Transverse colon (tissue), 4 donors: ENCODE results near the gene VPS41. TPM values are rescaled to one million over a fixed set of nuclear protein-coding genes. Genes with fewer than 3 reads are reported as not detected.

ENCODE experiments used
- DNase-seq: peaks from one replicate; pipeline ENCODE4 v3.0.0-alpha.2; 2019
- H3K27ac ChIP-seq, 4 donors: fragments of 200-600 bp; sonication (generic); 2 replicates each; pipeline ENCODE4 v1.5.1; 2016 to 2018; ENCODE audit warnings: inconsistent platforms in 4 of 4
- H3K27me3 ChIP-seq: fragments of 200-600 bp; sonication (generic); 2 replicates; pipeline ENCODE4 v1.5.1; 2017; ENCODE audit warnings: inconsistent platforms
- H3K36me3 ChIP-seq, 4 donors: fragments of 200-600 bp; sonication (generic); 2 replicates each; pipeline ENCODE4 v1.5.1; 2017 to 2019; ENCODE audit warnings: inconsistent platforms in 4 of 4
- H3K4me1 ChIP-seq, 4 donors: fragments of 200-600 bp; sonication (generic); 2 replicates each; pipeline ENCODE4 v1.5.1; 2017 to 2020; ENCODE audit warnings: inconsistent platforms in 4 of 4
- H3K4me3 ChIP-seq, 4 donors: fragments of 200-600 bp; sonication (generic); 1 replicate in 1 of 4; 2 replicates in 3 of 4; pipeline versions ENCODE4 v1.5.1 to v1.6.1; 2017 to 2019; ENCODE audit warnings: inconsistent platforms in 4 of 4
- H3K9me3 ChIP-seq, 2 donors: fragments of 200-600 bp; sonication (generic); 2 replicates each; pipeline ENCODE4 v1.5.1; 2017 to 2019; ENCODE audit warnings: inconsistent platforms in 2 of 2
- EP300 ChIP-seq: sonication (generic); formaldehyde crosslinking; IDR thresholded peaks from one replicate; pipeline ENCODE4 v1.6.1; 2017; ENCODE audit warnings: antibody characterized with exemption, low read depth
- POLR2A ChIP-seq: fragments of 450-650 bp; IDR thresholded peaks from one replicate; pipeline ENCODE4 v1.6.1; 2016; ENCODE audit warnings: antibody characterized with exemption, mild to moderate bottlenecking, moderate library complexity
- POLR2AphosphoS5 ChIP-seq, 3 donors: sonication (generic); formaldehyde crosslinking; IDR thresholded peaks; one replicate each; pipeline ENCODE4 v1.6.1; 2016; ENCODE audit warnings: antibody characterized with exemption in 3 of 3
- WGBS, 2 donors: methylation state at CpG; one replicate each; pipeline ENCODE4 v1.1.5; 2018; ENCODE audit warnings: low coverage in 1 of 2; 5-methylcytosine and 5-hydroxymethylcytosine counted together
- in situ Hi-C, 4 donors: fragments of 200-750 bp; cut with MboI; loops; one replicate each; pipeline versions ENCODE4 v1.15.0 to v1.15.1; 2017; ENCODE audit warnings: low sequenced_read_pairs in 3 of 4, low pct_ligation_motif_present in 1 of 4, low pct_unique_long_range_greater_than_20kb in 1 of 4
- intact Hi-C: fragments of 100-400 bp; cut with DNase I; formaldehyde crosslinking; loops from one replicate; pipeline ENCODE4 v1.15.1; 2023; ENCODE audit warnings: low total_unique reads
- total RNA-seq, 4 donors: library from RNA; depleted of rRNA; stranded (reverse); fragments of >200 nt; gene quantifications; one replicate each; pipeline ENCODE4 v1.1.0, GENCODE V29; 2016
- TF ChIP-seq, protein P1 (sequence below), 5 experiments: fragments of 200-600 bp in 3 of 5; fragments of 450-650 bp in 2 of 5; sonication (generic) in 3 of 5; IDR thresholded peaks; 1 replicate in 2 of 5; 2 replicates in 3 of 5; pipeline ENCODE4 v1.5.1; 2016 to 2017; ENCODE audit warnings: antibody characterized with exemption in 5 of 5, inconsistent platforms in 3 of 5, mild to moderate bottlenecking in 2 of 5, moderate library complexity in 1 of 5

The VPS41 gene
- total RNA-seq, 4 donors from 2014 or later = 26.9 to 35.1 (median 29.2) TPM

DNA sequence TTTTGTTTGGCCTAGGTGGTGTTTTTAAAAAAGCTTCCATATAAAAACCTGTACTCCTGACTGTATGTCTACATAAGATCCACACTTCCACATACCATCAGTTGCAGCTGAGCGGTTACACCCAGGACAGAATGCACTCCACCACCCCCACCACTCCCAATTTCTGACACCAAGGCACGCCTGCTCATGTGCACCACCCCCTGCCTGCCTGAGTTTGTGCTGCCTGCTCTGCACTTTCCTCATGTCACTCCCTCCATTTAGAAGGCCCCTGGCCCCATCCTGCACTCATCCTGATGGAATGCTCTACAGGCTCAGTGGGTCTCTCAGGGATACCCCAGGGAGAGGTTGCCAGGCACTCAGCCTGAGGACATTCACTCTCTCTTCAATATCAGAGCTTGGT is 6.5 kb downstream of the VPS41 start:
- Histone ChIP-seq H3K27ac (no peak overlapping the region), H3K4me3 (no peak overlapping the region), H3K9me3 (no peaks in the 10 kb centered on the region), H3K36me3 (no peaks in the 10 kb centered on the region), H3K4me1 (no peaks in the 10 kb centered on the region), H3K27me3 (no peaks in the 10 kb centered on the region)
- 84% methylated on average over 2 of the region's 2 CpGs; no CpG with 5 or more reads in 1 of the 2 donors for WGBS, 2 donors
- in situ Hi-C loops = no loop called here
- DNase-seq = no peak
- intact Hi-C loops = no loop called here
- no peak for TF ChIP-seq POLR2AphosphoS5 (IDR thresholded peaks at IDR 0.05)
- no peak for TF ChIP-seq EP300
- no peak for TF ChIP-seq POLR2A
- TF ChIP-seq, protein P1, sequence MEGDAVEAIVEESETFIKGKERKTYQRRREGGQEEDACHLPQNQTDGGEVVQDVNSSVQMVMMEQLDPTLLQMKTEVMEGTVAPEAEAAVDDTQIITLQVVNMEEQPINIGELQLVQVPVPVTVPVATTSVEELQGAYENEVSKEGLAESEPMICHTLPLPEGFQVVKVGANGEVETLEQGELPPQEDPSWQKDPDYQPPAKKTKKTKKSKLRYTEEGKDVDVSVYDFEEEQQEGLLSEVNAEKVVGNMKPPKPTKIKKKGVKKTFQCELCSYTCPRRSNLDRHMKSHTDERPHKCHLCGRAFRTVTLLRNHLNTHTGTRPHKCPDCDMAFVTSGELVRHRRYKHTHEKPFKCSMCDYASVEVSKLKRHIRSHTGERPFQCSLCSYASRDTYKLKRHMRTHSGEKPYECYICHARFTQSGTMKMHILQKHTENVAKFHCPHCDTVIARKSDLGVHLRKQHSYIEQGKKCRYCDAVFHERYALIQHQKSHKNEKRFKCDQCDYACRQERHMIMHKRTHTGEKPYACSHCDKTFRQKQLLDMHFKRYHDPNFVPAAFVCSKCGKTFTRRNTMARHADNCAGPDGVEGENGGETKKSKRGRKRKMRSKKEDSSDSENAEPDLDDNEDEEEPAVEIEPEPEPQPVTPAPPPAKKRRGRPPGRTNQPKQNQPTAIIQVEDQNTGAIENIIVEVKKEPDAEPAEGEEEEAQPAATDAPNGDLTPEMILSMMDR (IDR thresholded peaks at IDR 0.05) = no peak

DNA sequence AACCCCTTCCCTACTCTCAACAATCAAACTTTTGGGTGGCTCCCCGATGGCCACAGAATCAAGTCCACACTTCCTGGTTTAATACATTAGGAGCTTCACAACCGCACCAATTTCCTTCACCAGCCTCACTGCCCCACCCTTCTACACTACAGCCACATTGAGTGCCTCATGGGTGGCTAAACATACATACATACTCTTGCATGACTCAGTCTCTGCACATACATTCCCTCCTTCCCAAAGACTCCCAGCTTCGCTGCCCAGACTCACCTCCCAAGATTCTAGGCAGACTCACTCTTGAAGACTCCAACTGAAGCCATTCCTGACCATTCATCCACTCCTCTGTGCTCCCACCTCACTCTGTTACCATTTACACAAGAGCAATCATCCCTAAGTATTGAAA is 15.9 kb downstream of the VPS41 start:
- intact Hi-C loops = no loop called here
- 95 to 100% methylated on average over 1 to 3 of the region's 3 CpGs for WGBS, 2 donors
- no peak for DNase-seq
- TF ChIP-seq EP300 (no peak), POLR2A (no peak), POLR2AphosphoS5 (IDR thresholded peaks at IDR 0.05) (no peak)
- TF ChIP-seq, protein P1 (IDR thresholded peaks at IDR 0.05) = no peak
- Histone ChIP-seq H3K4me1 (no peaks in the 10 kb centered on the region), H3K27me3 (no peaks in the 10 kb centered on the region), H3K36me3 (no peaks in the 10 kb centered on the region), H3K9me3 (no peaks in the 10 kb centered on the region), H3K4me3 (no peak overlapping the region), H3K27ac (no peak overlapping the region)
- in situ Hi-C loops = no loop called here

DNA sequence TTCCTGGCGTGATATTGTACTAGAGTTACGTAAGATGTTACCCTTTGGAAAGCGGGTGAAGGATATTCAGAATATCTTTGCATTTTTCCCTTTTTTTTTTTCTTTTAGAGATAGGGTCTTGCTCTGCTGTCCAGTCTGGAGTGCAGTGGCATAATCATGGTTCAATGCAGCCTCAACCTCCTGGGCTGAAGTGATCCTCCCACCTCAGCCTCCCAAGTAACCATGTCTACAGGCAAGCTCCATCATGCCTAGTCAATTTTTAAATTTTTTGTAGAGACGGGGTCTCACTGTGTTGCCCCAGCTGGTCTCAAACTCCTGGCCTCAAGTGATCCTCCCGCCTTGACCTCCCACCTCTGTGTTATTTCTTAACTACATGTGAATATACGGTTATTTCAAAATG is 18.4 kb downstream of the VPS41 start:
- no peak overlapping the region for H3K4me3 ChIP-seq
- TF ChIP-seq POLR2AphosphoS5 (IDR thresholded peaks at IDR 0.05) (no peak), EP300 (no peak), POLR2A (no peak)
- TF ChIP-seq, protein P1 (IDR thresholded peaks at IDR 0.05) = no peak

DNA sequence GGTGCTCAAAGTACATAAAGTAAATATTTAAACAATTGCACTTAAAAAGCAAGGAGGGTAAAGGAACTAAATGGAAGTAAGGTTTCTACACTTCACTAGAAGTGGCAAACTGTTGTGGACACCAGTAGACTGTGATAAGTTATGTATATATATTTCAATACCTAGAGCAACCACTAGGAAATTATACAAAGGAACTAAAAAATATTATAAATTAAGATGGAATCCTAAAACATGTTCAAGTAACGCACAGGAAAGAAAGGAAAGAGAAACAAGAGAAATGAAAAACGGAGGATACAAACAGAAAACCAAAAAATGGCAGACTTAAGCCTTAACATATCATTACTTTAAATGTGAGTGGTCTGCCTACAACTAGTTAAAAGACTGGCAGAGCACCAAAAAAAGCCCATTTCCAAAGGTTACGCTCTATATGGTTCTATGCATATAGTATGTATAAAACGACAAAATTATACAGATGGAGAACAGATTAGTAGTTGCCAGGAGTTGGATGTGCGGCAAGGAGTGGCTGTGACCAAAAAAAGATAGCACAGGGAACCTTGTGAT is 19.0 kb downstream of the VPS41 start:
- Histone ChIP-seq H3K27ac (no peak overlapping the region), H3K9me3 (no peaks in the 10 kb centered on the region), H3K4me3 (no peak overlapping the region), H3K36me3 (no peaks in the 10 kb centered on the region), H3K4me1 (no peaks in the 10 kb centered on the region), H3K27me3 (no peaks in the 10 kb centered on the region)
- TF ChIP-seq EP300 (no peak), POLR2AphosphoS5 (IDR thresholded peaks at IDR 0.05) (no peak), POLR2A (no peak)
- TF ChIP-seq, protein P1 (IDR thresholded peaks at IDR 0.05) = peak in 3 of 5 experiments; percentile 18 to 36 (median 26)
- WGBS, 2 donors = 84 to 97% methylated on average over 3 to 5 of the region's 5 CpGs
- intact Hi-C loops = no loop called here
- no peak for DNase-seq
- in situ Hi-C loops = no loop called here

More for the DNA sequence above, 18.4 kb downstream of the VPS41 start:
- Histone ChIP-seq H3K36me3 (no peaks in the 10 kb centered on the region), H3K27me3 (no peaks in the 10 kb centered on the region), H3K9me3 (no peaks in the 10 kb centered on the region), H3K27ac (no peak overlapping the region), H3K4me1 (no peaks in the 10 kb centered on the region)
- intact Hi-C loops = no loop called here
- DNase-seq = no peak
- in situ Hi-C loops = no loop called here
- WGBS, 2 donors = 81 to 83% methylated on average over 6 of the region's 6 CpGs
